ENCODE measurements around the gene LRGUK.
"Not testable (repeated sequence)": the region's sequence is repeated elsewhere in the genome, so short reads cannot be mapped to it uniquely, and the experiment has no call there.

The LRGUK gene

GRCh38 chr7:134126966-134127848, at the start of gene LRGUK:
TSS of gene LRGUK (plus strand) at chr7:134127340. CDS start at chr7:134127368, 28 bp downstream.
- DNase-seq, result peak; percentile 85

GRCh38 chr7:134077560-134077959, 49.6 kb upstream of the LRGUK start:
- not testable (repeated sequence) for DNase-seq

- DNase-seq, result no peak
Observed at GRCh38 chr7:134078991-134079390, 48.1 kb upstream of the LRGUK start.

- no peak for DNase-seq
Observed at GRCh38 chr7:134081695-134082094, 45.4 kb upstream of the LRGUK start.

GRCh38 chr7:134083766-134084487, 43.2 kb upstream of the LRGUK start:
- DNase-seq, result no peak

- DNase-seq, result no peak
Observed at GRCh38 chr7:134084488-134085144, 42.5 kb upstream of the LRGUK start.

GRCh38 chr7:134085311-134085710, 41.8 kb upstream of the LRGUK start:
- DNase-seq, result no peak

- DNase-seq, result no peak
Observed at GRCh38 chr7:134086998-134087735, 40.0 kb upstream of the LRGUK start.

GRCh38 chr7:134088199-134088598, 38.9 kb upstream of the LRGUK start:
- DNase-seq, result no peak

GRCh38 chr7:134089446-134089845, 37.7 kb upstream of the LRGUK start:
- DNase-seq, result no peak

- DNase-seq, result no peak
Observed at GRCh38 chr7:134098072-134098471, 29.1 kb upstream of the LRGUK start.

- DNase-seq, result no peak
Observed at GRCh38 chr7:134101716-134102115, 25.4 kb upstream of the LRGUK start.

GRCh38 chr7:134104166-134104565, 23.0 kb upstream of the LRGUK start:
- no peak for DNase-seq

- no peak for DNase-seq
Observed at GRCh38 chr7:134105841-134106240, 21.3 kb upstream of the LRGUK start.

- no peak for DNase-seq
Observed at GRCh38 chr7:134108802-134109201, 18.3 kb upstream of the LRGUK start.

- no peak for DNase-seq
Observed at GRCh38 chr7:134113655-134114054, 13.5 kb upstream of the LRGUK start.

- no peak for DNase-seq
Observed at GRCh38 chr7:134114992-134115391, 12.1 kb upstream of the LRGUK start.

- DNase-seq, result no peak
Observed at GRCh38 chr7:134120405-134120804, 6.7 kb upstream of the LRGUK start.

- DNase-seq, result no peak
Observed at GRCh38 chr7:134121632-134122139, 5.5 kb upstream of the LRGUK start.

GRCh38 chr7:134122980-134123379, 4.2 kb upstream of the LRGUK start:
- DNase-seq, result no peak

- DNase-seq, result no peak
Observed at GRCh38 chr7:134126146-134126545, 994 bp upstream of the LRGUK start.

GRCh38 chr7:134126596-134126965, 559 bp upstream of the LRGUK start:
- DNase-seq, result no peak

- DNase-seq, result no peak
Observed at GRCh38 chr7:134128829-134129228, 1.7 kb downstream of the LRGUK start.
